HG03045 (cell line): ENCODE results near the gene APOA5.
"Not testable (repeated sequence)": the region's sequence is repeated elsewhere in the genome, so short reads cannot be mapped to it uniquely, and the experiment has no call there.

Experiments
- ATAC-seq: cut with Tn5 transposase; IDR thresholded peaks from one replicate; pipeline ENCODE4 v1.9.1; 2021; ENCODE audit warnings: mild to moderate bottlenecking, moderate library complexity; ENCODE audit not compliant: unreplicated experiment

The APOA5 gene

GRCh38 chr11:116776522-116776984 lies 15.1 kb downstream of the APOA5 start:
- no peak for ATAC-seq

- ATAC-seq: no peak
Measured at GRCh38 chr11:116775975-116776374, 15.7 kb downstream of the APOA5 start.

- ATAC-seq: no peak
Measured at GRCh38 chr11:116774661-116775060, 17.0 kb downstream of the APOA5 start.

GRCh38 chr11:116773203-116774097 lies 18.2 kb downstream of the APOA5 start:
- peak; percentile 47 for ATAC-seq

- ATAC-seq: peak; percentile 85
Measured at GRCh38 chr11:116772443-116773202, 19.1 kb downstream of the APOA5 start, which contains the start of gene BUD13. Gene BUD13 (minus strand): TSS chr11:116772987. CDS start chr11:116772964, 23 bp downstream.

- ATAC-seq: no peak
Measured at GRCh38 chr11:116771935-116772334, 19.7 kb downstream of the APOA5 start.

- no peak for ATAC-seq
Measured at GRCh38 chr11:116762132-116762531, 29.5 kb downstream of the APOA5 start.

- ATAC-seq: not testable (repeated sequence)
Measured at GRCh38 chr11:116756044-116756443, 35.6 kb downstream of the APOA5 start.

- ATAC-seq: no peak
Measured at GRCh38 chr11:116750070-116750718, 41.5 kb downstream of the APOA5 start.

GRCh38 chr11:116742104-116742503 lies 49.6 kb downstream of the APOA5 start:
- ATAC-seq: no peak

- ATAC-seq: no peak
Measured at GRCh38 chr11:116740741-116741140, 50.9 kb downstream of the APOA5 start.
